Astrocyte (in vitro differentiated cells and primary cell): ENCODE data around the gene ULK2. TPM values are rescaled to one million over a fixed set of nuclear protein-coding genes. Genes with fewer than 3 reads are reported as not detected.

Source experiments
- DNase-seq: peaks from one replicate; pipeline ENCODE4 v3.0.0-alpha.2; 2010; ENCODE audit warnings: low read depth
- FAIRE-seq: peaks from 2 replicates; lab custom pipeline; 2011; peaks lifted over from hg19 to GRCh38; lab: Jason Lieb, UNC
- H2AFZ ChIP-seq: 2 replicates; pipeline ENCODE4 v1.6.0; 2012; ENCODE audit warnings: low read depth, low read length, inconsistent platforms
- H3K27ac ChIP-seq: 2 replicates; pipeline ENCODE4 v1.5.1; 2011; ENCODE audit warnings: low read depth, low read length, inconsistent platforms
- H3K27me3 ChIP-seq: 2 replicates; pipeline ENCODE4 v1.6.0; 2011; ENCODE audit warnings: low read length, inconsistent platforms; ENCODE audit not compliant: insufficient read depth
- H3K36me3 ChIP-seq: 2 replicates; pipeline ENCODE4 v1.5.1; 2011; ENCODE audit warnings: low read length, inconsistent platforms; ENCODE audit not compliant: insufficient read depth
- H3K4me1 ChIP-seq: 2 replicates; pipeline ENCODE4 v1.5.1; 2011; ENCODE audit warnings: low read length, inconsistent platforms; ENCODE audit not compliant: insufficient read depth
- H3K4me2 ChIP-seq: 2 replicates; pipeline ENCODE4 v1.6.0; 2012; ENCODE audit warnings: low read length, inconsistent platforms
- H3K4me3 ChIP-seq: 2 replicates; pipeline ENCODE4 v1.5.1; 2011; ENCODE audit warnings: low read depth, mild to moderate bottlenecking, low read length, inconsistent platforms; ENCODE audit not compliant: insufficient read depth
- H3K79me2 ChIP-seq: 2 replicates; pipeline ENCODE4 v1.6.0; 2012; ENCODE audit warnings: mild to moderate bottlenecking, low read length, inconsistent platforms; ENCODE audit not compliant: insufficient read depth
- H3K9ac ChIP-seq: 2 replicates; pipeline ENCODE4 v1.6.0; 2012; ENCODE audit warnings: mild to moderate bottlenecking, low read length, inconsistent platforms
- H3K9me3 ChIP-seq: 2 replicates; pipeline ENCODE4 v1.5.1; 2012; ENCODE audit warnings: low read depth, mild to moderate bottlenecking, low read length, inconsistent platforms; ENCODE audit not compliant: insufficient read depth
- H4K20me1 ChIP-seq: 2 replicates; pipeline ENCODE4 v1.6.0; 2012; ENCODE audit warnings: low read length, inconsistent platforms; ENCODE audit not compliant: insufficient read depth
- H3K27ac Mint-ChIP-seq: one replicate; pipeline ENCODE4 v1.8.0; 2021; ENCODE audit warnings: mild to moderate bottlenecking, mixed read lengths; ENCODE audit not compliant: unreplicated experiment
- H3K27me3 Mint-ChIP-seq: one replicate; pipeline ENCODE4 v1.8.0; 2021; ENCODE audit warnings: low read depth, mixed read lengths; ENCODE audit not compliant: unreplicated experiment
- H3K36me3 Mint-ChIP-seq: one replicate; pipeline ENCODE4 v1.8.0; 2021; ENCODE audit warnings: low read depth, mixed read lengths; ENCODE audit not compliant: unreplicated experiment
- H3K4me1 Mint-ChIP-seq: one replicate; pipeline ENCODE4 v1.8.0; 2021; ENCODE audit warnings: low read depth, mixed read lengths; ENCODE audit not compliant: unreplicated experiment
- H3K4me3 Mint-ChIP-seq: one replicate; pipeline ENCODE4 v1.8.0; 2021; ENCODE audit warnings: mild to moderate bottlenecking, moderate library complexity, mixed read lengths; ENCODE audit not compliant: unreplicated experiment
- H3K9me3 Mint-ChIP-seq: one replicate; pipeline ENCODE4 v1.8.0; 2021; ENCODE audit warnings: mild to moderate bottlenecking, mixed read lengths; ENCODE audit not compliant: unreplicated experiment
- EZH2 ChIP-seq: IDR thresholded peaks from 2 replicates; pipeline ENCODE4 v1.6.1; 2012; ENCODE audit warnings: mild to moderate bottlenecking, low read length, inconsistent platforms; ENCODE audit not compliant: insufficient read depth
- total RNA-seq: library from RNA; stranded (reverse); gene quantifications from 2 replicates; pipeline ENCODE4 v1.2.1, GENCODE V29; 2021
- TF ChIP-seq, protein P1 (sequence below): IDR thresholded peaks from 2 replicates; pipeline ENCODE4 v1.5.1; 2011; ENCODE audit warnings: low read depth, mild to moderate bottlenecking, inconsistent platforms, low read length, moderate library complexity; ENCODE audit not compliant: insufficient read depth

ULK2 gene
- total RNA-seq, 1 donor from 2014 or later = 10.8 TPM

DNA sequence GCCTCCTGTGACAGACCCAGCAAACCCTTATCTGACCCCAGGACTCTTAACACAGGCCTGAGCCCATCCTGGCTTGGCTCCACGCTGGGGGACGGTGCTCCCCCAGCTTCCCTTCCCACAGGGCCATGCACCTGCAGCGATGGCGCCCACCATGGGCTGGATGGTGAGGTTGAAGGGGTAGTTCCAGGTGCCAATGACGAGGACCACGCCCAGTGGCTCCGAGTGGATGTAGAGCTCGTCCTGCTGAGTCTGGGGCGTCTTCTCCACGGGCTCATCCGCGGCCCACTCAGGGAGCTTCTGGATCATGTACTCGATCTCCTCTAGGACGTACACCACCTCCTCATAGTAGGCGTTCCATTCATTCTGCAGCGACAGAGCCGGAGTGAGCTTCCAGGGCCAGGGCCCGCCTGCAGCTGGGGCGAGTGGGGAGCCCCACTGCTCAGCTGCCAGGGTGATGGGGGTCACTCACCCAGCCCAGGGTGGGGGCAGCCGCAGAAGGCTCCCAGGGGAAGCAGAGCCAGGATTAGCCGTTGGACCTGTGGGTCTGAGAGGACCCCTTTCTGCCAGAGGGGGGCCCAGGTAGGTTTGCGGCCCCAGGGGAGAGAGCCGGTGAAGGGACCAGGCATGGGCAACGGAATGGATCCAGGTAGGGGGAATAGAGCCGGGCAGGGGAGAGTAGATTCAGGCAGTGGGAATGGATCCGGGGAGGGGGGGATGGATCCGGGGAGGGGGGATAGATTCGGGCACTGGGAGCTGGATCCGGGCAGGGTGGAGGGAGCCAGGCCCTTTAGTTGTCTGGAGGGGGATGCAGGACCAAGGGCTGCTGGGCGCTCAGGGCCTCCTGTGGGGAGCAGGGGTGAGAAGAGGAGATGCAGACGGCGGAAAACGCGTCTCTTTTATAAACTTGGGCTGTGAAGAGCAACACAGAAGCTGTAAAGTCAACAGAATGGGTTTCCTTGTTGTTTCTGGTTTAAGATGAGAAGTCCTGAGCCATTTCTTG is 124.3 kb downstream of the ULK2 start:
- Histone ChIP-seq H4K20me1 (no peaks in the 10 kb centered on the region), H3K27ac (no peak overlapping the region), H3K4me2 (no peak overlapping the region), H3K79me2 (no peaks in the 10 kb centered on the region), H3K9ac (no peak overlapping the region), H3K9me3 (no peaks in the 10 kb centered on the region), H3K36me3 (no peaks in the 10 kb centered on the region), H2AFZ (no peak overlapping the region), H3K27me3 (peaks cover 4% of the 10 kb centered on the region), H3K4me1 (no peaks in the 10 kb centered on the region), H3K4me3 (no peak overlapping the region)
- DNase-seq (no peak), FAIRE-seq (no peak)
- Mint-ChIP-seq H3K4me1 (no peaks in the 10 kb centered on the region), H3K4me3 (no peak overlapping the region), H3K27ac (no peak overlapping the region), H3K27me3 (peaks cover 46% of the 10 kb centered on the region), H3K9me3 (no peaks in the 10 kb centered on the region), H3K36me3 (no peaks in the 10 kb centered on the region)
- TF ChIP-seq EZH2 = no peak
- TF ChIP-seq, protein P1, sequence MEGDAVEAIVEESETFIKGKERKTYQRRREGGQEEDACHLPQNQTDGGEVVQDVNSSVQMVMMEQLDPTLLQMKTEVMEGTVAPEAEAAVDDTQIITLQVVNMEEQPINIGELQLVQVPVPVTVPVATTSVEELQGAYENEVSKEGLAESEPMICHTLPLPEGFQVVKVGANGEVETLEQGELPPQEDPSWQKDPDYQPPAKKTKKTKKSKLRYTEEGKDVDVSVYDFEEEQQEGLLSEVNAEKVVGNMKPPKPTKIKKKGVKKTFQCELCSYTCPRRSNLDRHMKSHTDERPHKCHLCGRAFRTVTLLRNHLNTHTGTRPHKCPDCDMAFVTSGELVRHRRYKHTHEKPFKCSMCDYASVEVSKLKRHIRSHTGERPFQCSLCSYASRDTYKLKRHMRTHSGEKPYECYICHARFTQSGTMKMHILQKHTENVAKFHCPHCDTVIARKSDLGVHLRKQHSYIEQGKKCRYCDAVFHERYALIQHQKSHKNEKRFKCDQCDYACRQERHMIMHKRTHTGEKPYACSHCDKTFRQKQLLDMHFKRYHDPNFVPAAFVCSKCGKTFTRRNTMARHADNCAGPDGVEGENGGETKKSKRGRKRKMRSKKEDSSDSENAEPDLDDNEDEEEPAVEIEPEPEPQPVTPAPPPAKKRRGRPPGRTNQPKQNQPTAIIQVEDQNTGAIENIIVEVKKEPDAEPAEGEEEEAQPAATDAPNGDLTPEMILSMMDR = no peak

DNA sequence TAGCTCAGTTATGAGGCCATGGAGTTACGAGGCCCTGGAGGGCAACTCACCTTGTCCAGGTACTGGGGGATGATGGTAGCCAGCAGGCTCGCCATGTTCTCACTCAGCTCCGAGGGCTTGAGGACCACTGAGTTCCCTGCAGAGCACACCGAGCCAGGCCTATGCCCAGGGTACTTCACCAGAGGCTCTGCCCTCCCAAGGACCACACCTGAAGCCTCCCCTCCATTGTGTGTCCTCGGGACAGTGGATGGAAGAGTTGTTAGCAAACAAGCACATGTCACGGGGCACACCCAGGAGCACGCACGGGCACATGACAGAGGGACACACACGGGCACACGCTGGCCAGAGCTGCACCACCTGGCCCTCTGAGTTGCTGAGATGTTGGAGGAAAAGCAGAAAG is 125.2 kb downstream of the ULK2 start:
- Histone ChIP-seq H3K9me3 (no peaks in the 10 kb centered on the region), H3K36me3 (no peaks in the 10 kb centered on the region), H3K9ac (no peak overlapping the region), H3K27me3 (peaks cover 4% of the 10 kb centered on the region), H3K4me1 (no peaks in the 10 kb centered on the region), H4K20me1 (no peaks in the 10 kb centered on the region), H3K27ac (no peak overlapping the region), H2AFZ (no peak overlapping the region), H3K4me3 (no peak overlapping the region), H3K79me2 (no peaks in the 10 kb centered on the region), H3K4me2 (no peak overlapping the region)
- no peak overlapping the region for H3K4me3 Mint-ChIP-seq
- H3K36me3 Mint-ChIP-seq = no peaks in the 10 kb centered on the region
- DNase-seq = no peak
- peaks cover 3% of the 10 kb centered on the region for H3K9me3 Mint-ChIP-seq
- no peak overlapping the region for H3K27ac Mint-ChIP-seq
- TF ChIP-seq EZH2 = no peak
- TF ChIP-seq, protein P1 = no peak
- peaks cover 42% of the 10 kb centered on the region for H3K27me3 Mint-ChIP-seq
- no peak for FAIRE-seq
- no peaks in the 10 kb centered on the region for H3K4me1 Mint-ChIP-seq
